ENCODE data around the gene NUDT8.
A peak's percentile ranks its signal among the peaks of the same experiment; 100 is the strongest.
"Not testable (repeated sequence)": the region's sequence is repeated elsewhere in the genome, so short reads cannot be mapped to it uniquely, and the experiment has no call there.

NUDT8 gene

GRCh38 chr11:67644042-67644441 is 14.3 kb upstream of the NUDT8 start:
- DNase-seq: no peak

GRCh38 chr11:67642173-67643120 is 12.7 kb upstream of the NUDT8 start:
- DNase-seq: no peak

GRCh38 chr11:67641338-67642172 is 11.8 kb upstream of the NUDT8 start:
- no peak for DNase-seq

GRCh38 chr11:67640758-67641337 is 11.1 kb upstream of the NUDT8 start:
- DNase-seq: no peak

GRCh38 chr11:67640021-67640757 is 10.5 kb upstream of the NUDT8 start:
- DNase-seq: peak in 41 of 58 donors; percentile 4 to 75 (median 37)

- no peak for DNase-seq
Measured at GRCh38 chr11:67639438-67639859, 9.7 kb upstream of the NUDT8 start, which contains the start of gene TBX10. TBX10 (minus strand) TSS chr11:67639763; CDS start chr11:67639472, 291 bp downstream.

- no peak for DNase-seq
Measured at GRCh38 chr11:67638535-67639437, 9.0 kb upstream of the NUDT8 start.

- not testable (repeated sequence) for DNase-seq
Measured at GRCh38 chr11:67637441-67637840, 7.7 kb upstream of the NUDT8 start.

- DNase-seq: no peak
Measured at GRCh38 chr11:67636962-67637361, 7.2 kb upstream of the NUDT8 start.

GRCh38 chr11:67635231-67635521 is 5.4 kb upstream of the NUDT8 start:
- no peak for DNase-seq

GRCh38 chr11:67634366-67635230 is 4.9 kb upstream of the NUDT8 start:
- no peak for DNase-seq

GRCh38 chr11:67633758-67634365 is 4.1 kb upstream of the NUDT8 start:
- no peak for DNase-seq

GRCh38 chr11:67632982-67633755 is 3.4 kb upstream of the NUDT8 start:
- DNase-seq: no peak

GRCh38 chr11:67632175-67632981 is 2.6 kb upstream of the NUDT8 start:
- no peak for DNase-seq

- DNase-seq: no peak
Measured at GRCh38 chr11:67631853-67632174, 2.1 kb upstream of the NUDT8 start.

- no peak for DNase-seq
Measured at GRCh38 chr11:67631411-67631810, 1.7 kb upstream of the NUDT8 start.

- no peak for DNase-seq
Measured at GRCh38 chr11:67630943-67631331, 1.2 kb upstream of the NUDT8 start.
